ENCODE results near the gene STMN1.

DNA sequence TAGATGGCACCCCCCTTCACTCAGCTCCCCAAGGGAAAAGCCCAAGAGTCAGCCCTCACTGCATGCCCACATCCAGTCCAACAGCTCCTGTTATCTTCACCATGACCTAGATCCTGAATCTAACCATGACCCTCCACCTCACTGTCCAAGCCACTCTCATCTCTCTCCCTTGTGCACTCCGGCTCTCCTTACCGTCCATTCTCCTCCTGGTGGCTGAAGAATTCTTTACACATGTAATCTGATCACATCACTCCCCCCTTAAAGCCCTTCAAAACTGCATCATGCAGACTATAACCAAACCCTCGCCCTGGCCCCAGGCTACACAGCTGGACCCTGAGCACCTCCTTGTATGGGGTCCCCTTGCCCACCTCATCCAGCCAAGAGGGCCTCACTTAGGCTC, 16.7 kb downstream of the STMN1 start:
- TF ChIP-seq CTCF (IDR thresholded peaks at IDR 0.05) = no peak
- no peak for TF ChIP-seq POLR2AphosphoS5 (IDR thresholded peaks at IDR 0.05)
